GM08714 (cell line): ENCODE data around the gene EXOC3L2.
"Not testable (repeated sequence)": the region's sequence is repeated elsewhere in the genome, so short reads cannot be mapped to it uniquely, and the experiment has no call there.

Experiments used
- H3K4me3 ChIP-seq: fragments of 200-500 bp; sonication (Bioruptor generic); 2 replicates; pipeline ENCODE4 v1.5.1; 2014; ENCODE audit warnings: mild to moderate bottlenecking, low read length, inconsistent platforms
- ZNF274 ChIP-seq: IDR thresholded peaks from 2 replicates; pipeline ENCODE4 v1.6.1; 2012; ENCODE audit warnings: mild to moderate bottlenecking, low read depth, low read length

Gene EXOC3L2

GRCh38 chr19:45247136-45247535 lies 1.9 kb upstream of the EXOC3L2 start:
- H3K4me3 ChIP-seq: no peak overlapping the region
- TF ChIP-seq ZNF274: no peak

DNA sequence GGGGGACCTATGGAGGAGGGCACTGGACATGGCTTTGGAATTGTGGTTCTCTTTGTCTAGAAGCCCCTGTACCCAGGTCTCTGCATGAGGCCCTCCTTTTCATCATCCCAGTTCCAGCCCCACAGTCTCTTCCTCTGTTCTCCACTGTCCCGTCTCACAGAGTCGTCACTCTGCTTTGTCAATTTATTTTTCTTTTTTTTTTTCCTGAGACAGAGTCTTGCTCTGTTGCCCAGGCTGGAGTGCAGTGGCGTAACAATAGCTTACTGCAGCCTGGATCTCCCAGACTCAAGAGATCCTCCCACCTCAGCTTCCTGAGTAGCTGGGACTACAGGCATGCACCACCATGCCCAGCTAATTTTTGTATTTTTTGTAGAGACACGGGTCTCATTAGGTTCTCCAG lies 619 bp upstream of the EXOC3L2 start:
- no peak overlapping the region for H3K4me3 ChIP-seq
- no peak for TF ChIP-seq ZNF274

DNA sequence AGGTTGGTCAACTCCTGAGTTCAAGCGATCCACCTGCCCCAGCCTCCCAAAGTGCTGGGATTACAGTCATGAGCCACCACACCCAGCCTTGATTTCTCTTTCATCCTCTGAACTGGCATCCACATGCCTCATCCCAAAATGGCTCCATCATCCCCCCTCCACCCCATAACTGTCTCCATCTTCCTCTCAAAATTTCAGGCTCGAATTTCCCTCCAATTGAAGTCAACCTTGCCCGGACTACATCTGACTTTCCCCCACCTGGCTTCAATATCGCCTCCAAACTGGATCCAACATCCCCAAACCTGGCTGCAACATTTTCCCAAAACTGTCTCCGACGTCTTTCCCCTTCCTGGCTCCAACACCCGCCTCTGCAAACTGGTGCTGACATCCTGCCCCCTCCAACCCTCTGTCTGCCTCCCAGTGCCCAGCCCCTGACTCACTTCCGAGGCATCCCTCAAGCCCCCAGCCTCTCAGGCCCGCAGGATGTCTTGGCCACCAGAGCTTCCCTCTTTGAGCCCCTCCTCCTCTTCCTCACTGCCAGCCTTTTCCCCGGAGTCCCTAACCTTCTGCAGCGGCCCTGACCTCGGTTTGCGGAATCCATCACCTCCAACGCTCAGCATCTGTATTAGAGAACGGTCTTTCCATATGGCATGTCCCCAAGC lies 943 bp downstream of the EXOC3L2 start:
- H3K4me3 ChIP-seq: no peak overlapping the region
- no peak for TF ChIP-seq ZNF274

- no peak for TF ChIP-seq ZNF274
- H3K4me3 ChIP-seq: no peak overlapping the region
Observed at GRCh38 chr19:45243144-45243732, 2.0 kb downstream of the EXOC3L2 start.

DNA sequence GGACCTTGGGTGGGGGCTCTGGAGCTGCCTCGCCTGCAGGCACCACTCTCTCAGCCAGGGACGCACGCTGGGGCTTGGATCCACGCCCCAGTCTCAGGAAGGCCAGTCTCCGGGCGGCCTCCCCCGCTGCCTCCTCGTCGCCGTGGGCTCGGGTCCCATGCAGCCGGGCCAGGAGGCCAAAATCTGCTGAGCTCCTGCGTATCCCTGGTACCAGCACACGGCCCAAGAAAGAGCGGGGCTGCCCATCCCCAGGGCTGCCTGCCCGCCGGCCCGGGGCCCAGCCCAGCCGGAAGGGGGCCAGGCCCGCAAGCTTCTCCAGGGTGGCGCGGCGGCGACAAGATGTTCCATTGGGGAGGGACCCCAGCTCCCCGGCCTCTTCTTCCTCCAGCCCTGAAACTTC lies 6.7 kb downstream of the EXOC3L2 start:
- no peak for TF ChIP-seq ZNF274
- H3K4me3 ChIP-seq: no peak overlapping the region

DNA sequence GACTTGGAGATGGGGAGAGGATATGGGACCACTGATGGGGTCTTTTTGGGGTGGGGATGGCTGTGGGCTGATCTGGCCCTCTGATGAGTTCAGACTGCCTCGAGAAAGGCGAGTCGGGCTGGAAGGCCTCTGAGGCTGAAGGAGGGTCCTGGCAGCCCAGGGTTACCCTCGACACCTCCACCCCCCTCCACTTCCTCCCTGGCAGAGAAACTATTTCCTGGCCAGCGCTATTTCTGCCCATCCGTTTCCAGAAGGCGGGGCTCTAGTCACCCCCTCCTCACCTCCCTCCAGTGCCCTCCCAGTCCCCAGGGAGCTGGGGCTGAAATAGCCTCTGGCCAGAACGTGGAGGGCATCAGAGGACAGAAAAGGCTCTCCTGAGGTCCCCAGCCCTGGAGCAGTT lies 9.7 kb downstream of the EXOC3L2 start:
- no peak for TF ChIP-seq ZNF274
- H3K4me3 ChIP-seq: no peak overlapping the region

- no peak for TF ChIP-seq ZNF274
- H3K4me3 ChIP-seq: no peak overlapping the region
Observed at GRCh38 chr19:45234089-45234869, 10.9 kb downstream of the EXOC3L2 start.

GRCh38 chr19:45231891-45232290 lies 13.3 kb downstream of the EXOC3L2 start:
- TF ChIP-seq ZNF274: no peak
- H3K4me3 ChIP-seq: no peak overlapping the region

GRCh38 chr19:45229056-45229455 lies 16.2 kb downstream of the EXOC3L2 start:
- not testable (repeated sequence) for H3K4me3 ChIP-seq

DNA sequence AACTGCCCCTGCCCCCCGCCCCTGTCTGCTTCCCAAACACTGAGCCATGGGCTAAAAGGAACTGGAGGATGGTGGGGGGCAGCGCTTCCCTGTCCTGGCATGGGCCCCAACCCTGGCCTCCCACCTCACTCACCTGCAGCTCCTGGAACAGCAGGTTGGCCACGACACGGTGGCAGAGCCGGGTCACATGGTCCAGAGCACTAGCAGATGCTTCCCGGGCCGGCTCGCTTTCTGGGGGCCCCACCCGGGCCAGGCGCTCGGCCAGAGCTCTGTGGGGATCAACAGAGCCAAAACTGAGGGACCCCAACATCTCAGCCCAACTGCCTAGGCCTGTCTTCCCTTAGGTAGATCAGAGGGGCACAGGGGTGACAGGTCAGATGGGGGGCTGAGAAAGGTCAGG lies 20.6 kb downstream of the EXOC3L2 start:
- H3K4me3 ChIP-seq: no peak overlapping the region
- TF ChIP-seq ZNF274: no peak

DNA sequence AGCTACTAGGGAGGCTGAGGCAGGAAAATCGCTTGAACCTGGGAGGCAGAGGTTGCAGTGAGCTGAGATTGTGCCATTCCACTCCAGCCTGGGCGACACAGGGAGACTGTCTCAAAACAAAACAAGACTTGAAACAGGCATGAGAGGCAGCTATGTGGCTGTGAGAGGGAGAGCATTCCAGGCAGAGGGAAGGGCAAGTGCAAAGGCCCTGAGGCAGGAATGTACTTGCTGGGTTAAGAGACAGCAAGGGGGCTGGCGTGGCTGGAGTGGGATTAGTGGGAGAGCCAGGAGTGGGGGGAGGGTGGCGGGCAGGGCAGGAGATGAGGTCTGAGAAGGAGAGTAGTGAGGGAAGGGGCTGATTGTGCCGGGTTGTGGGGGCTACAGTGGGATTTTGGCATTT lies 21.3 kb downstream of the EXOC3L2 start:
- TF ChIP-seq ZNF274: no peak
- no peak overlapping the region for H3K4me3 ChIP-seq

GRCh38 chr19:45222724-45223123 lies 22.5 kb downstream of the EXOC3L2 start:
- no peak overlapping the region for H3K4me3 ChIP-seq
- TF ChIP-seq ZNF274: no peak

GRCh38 chr19:45218911-45219743 lies 26.1 kb downstream of the EXOC3L2 start:
- no peak for TF ChIP-seq ZNF274
- H3K4me3 ChIP-seq: no peak overlapping the region

DNA sequence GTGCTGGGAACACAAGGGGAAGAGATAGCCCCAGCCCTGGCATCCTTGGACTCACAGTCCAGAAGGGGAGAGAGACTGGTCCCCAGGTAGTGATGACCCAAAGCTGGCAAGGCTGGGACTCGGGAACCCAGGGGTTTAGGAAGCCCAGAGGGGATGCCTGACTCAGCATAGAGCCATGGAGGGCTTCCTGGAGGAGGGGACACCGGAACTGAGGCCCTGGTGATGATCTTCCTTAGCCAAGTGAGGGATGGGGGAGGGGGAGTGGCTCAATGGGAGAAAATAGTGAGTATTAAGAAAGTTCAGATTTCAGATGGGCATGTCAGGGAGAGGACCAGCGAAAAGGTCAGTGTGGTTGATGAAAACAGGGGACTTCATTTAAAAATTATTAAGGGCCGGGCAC lies 26.8 kb downstream of the EXOC3L2 start:
- H3K4me3 ChIP-seq: no peak overlapping the region
- TF ChIP-seq ZNF274: no peak

DNA sequence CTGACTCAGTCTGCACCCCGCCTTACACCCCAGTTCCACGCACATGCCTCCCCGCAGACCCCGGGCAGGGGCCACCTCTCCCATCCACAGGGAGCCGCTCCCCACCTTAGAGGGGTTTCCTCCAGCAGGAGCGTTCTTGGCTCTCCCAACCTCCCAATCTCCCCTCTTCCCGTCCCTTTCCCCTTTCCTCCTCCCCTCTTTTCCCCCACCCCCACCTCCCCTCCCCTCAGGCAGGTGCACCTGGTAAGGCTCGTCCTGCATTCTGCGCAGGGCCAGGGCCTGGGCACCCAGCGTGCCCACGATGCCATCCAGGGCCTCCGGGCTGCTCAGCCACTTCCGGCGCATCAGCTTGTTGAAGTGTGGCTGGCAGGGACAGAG lies 27.3 kb downstream of the EXOC3L2 start:
- no peak for TF ChIP-seq ZNF274
- no peak overlapping the region for H3K4me3 ChIP-seq
